WTC11 (cell line): Measurements from ENCODE around the gene PDE1C. TPM values are rescaled to one million over a fixed set of nuclear protein-coding genes. Genes with fewer than 3 reads are reported as not detected.

Experiments used
- ATAC-seq: fragments of 200-7000 bp; cut with Tn5 transposase; 2 replicates; pipeline ENCODE4 v1.10.0; 2021; ENCODE audit warnings: mild to moderate bottlenecking, moderate library complexity
- CTCF ChIA-PET: fragments of 300-600 bp; sonication (Branson Sonifier 250); formaldehyde crosslinking; loops from one replicate; lab custom pipeline; 2021; ENCODE audit warnings: antibody characterized with exemption; lab: Charles Lee
- POLR2A ChIA-PET: fragments of 350-600 bp; sonication (Branson Sonifier 250); formaldehyde crosslinking; loops from one replicate; lab custom pipeline; 2021; ENCODE audit warnings: antibody characterized with exemption; lab: Charles Lee
- DNase-seq: peaks from one replicate; pipeline ENCODE4 v3.0.0; 2021; ENCODE audit warnings: low spot score
- H3K27ac Mint-ChIP-seq: 2 replicates; pipeline ENCODE4 v1.8.0; 2021; ENCODE audit warnings: mixed read lengths
- H3K27me3 Mint-ChIP-seq: 2 replicates; pipeline ENCODE4 v1.8.0; 2021; ENCODE audit warnings: low read depth, mild to moderate bottlenecking, moderate library complexity, mixed read lengths
- H3K36me3 Mint-ChIP-seq: 2 replicates; pipeline ENCODE4 v1.8.0; 2021; ENCODE audit warnings: mixed read lengths
- H3K4me1 Mint-ChIP-seq: 2 replicates; pipeline ENCODE4 v1.8.0; 2022; ENCODE audit warnings: mixed read lengths
- H3K4me3 Mint-ChIP-seq: 2 replicates; pipeline ENCODE4 v1.8.0; 2021; ENCODE audit warnings: mild to moderate bottlenecking, moderate library complexity, mixed read lengths
- H3K9me3 Mint-ChIP-seq: 2 replicates; pipeline ENCODE4 v1.8.0; 2021; ENCODE audit warnings: mixed read lengths
- AR ChIP-seq: fragments of 250-450 bp; sonication (Bioruptor Pico); IDR thresholded peaks from 2 replicates; pipeline ENCODE4 v1.9.0; 2021; ENCODE audit warnings: mild to moderate bottlenecking
- ARID4B ChIP-seq: sonication (generic); formaldehyde crosslinking; IDR thresholded peaks from 2 replicates; pipeline ENCODE4 v1.8.0; 2023; ENCODE audit warnings: missing genetic modification reagents, mild to moderate bottlenecking, borderline replicate concordance
- CREB1 ChIP-seq: sonication (generic); formaldehyde crosslinking; IDR thresholded peaks from 2 replicates; pipeline ENCODE4 v1.8.0; 2023; ENCODE audit warnings: mild to moderate bottlenecking, missing genetic modification reagents
- E2F5 ChIP-seq: sonication (generic); formaldehyde crosslinking; IDR thresholded peaks from 2 replicates; pipeline ENCODE4 v1.8.1; 2022; ENCODE audit warnings: mild to moderate bottlenecking, moderate library complexity, missing genetic modification reagents
- ERG ChIP-seq: fragments of 250-450 bp; sonication (Bioruptor Pico); IDR thresholded peaks from 2 replicates; pipeline ENCODE4 v1.8.0; 2021; ENCODE audit warnings: mild to moderate bottlenecking
- ETV6 ChIP-seq: sonication (generic); formaldehyde crosslinking; IDR thresholded peaks from 2 replicates; pipeline ENCODE4 v1.8.1; 2022; ENCODE audit warnings: mild to moderate bottlenecking, missing genetic modification reagents
- FOXJ3 ChIP-seq: sonication (generic); formaldehyde crosslinking; IDR thresholded peaks from 2 replicates; pipeline ENCODE4 v1.9.0; 2021; ENCODE audit warnings: missing genetic modification reagents, mild to moderate bottlenecking, borderline replicate concordance
- MYBL2 ChIP-seq: sonication (generic); formaldehyde crosslinking; IDR thresholded peaks from 2 replicates; pipeline ENCODE4 v1.8.1; 2023; ENCODE audit warnings: mild to moderate bottlenecking, moderate library complexity, missing genetic modification reagents
- NR2C2 ChIP-seq: sonication (generic); formaldehyde crosslinking; IDR thresholded peaks from 2 replicates; pipeline ENCODE4 v1.8.0; 2022; ENCODE audit warnings: mild to moderate bottlenecking, missing genetic modification reagents
- OVOL2 ChIP-seq: fragments of 250-450 bp; sonication (Bioruptor Pico); IDR thresholded peaks from 2 replicates; pipeline ENCODE4 v1.9.0; 2021; ENCODE audit warnings: mild to moderate bottlenecking, borderline replicate concordance
- SMAD4 ChIP-seq: sonication (generic); formaldehyde crosslinking; IDR thresholded peaks from 2 replicates; pipeline ENCODE4 v1.8.0; 2022; ENCODE audit warnings: mild to moderate bottlenecking, missing genetic modification reagents
- TP53 ChIP-seq: sonication (generic); formaldehyde crosslinking; IDR thresholded peaks from 2 replicates; pipeline ENCODE4 v1.8.1; 2023; ENCODE audit warnings: mild to moderate bottlenecking, missing genetic modification reagents
- ZMAT4 ChIP-seq: fragments of 250-450 bp; sonication (Bioruptor Pico); IDR thresholded peaks from 2 replicates; pipeline ENCODE4 v1.9.0; 2021; ENCODE audit warnings: mild to moderate bottlenecking
- ZNF423 ChIP-seq: fragments of 250-450 bp; sonication (Bioruptor Pico); IDR thresholded peaks from 2 replicates; pipeline ENCODE4 v2.1.2; 2022; ENCODE audit warnings: mild to moderate bottlenecking, moderate library complexity
- total RNA-seq: library from RNA; stranded (reverse); gene quantifications from 3 replicates; pipeline ENCODE4 v1.2.3, GENCODE V29; 2021

The PDE1C gene
- total RNA-seq, 1 experiment from 2014 or later = 0.55 TPM

GRCh38 chr7:32069116-32069650 is 1.0 kb downstream of the PDE1C start:
- CTCF ChIA-PET = interaction anchor here (2.1 kb wide), 1 partner anchor 255 kb away, joined by 8 read pairs; no protein-coding TSS in a partner anchor
- DNase-seq (no peak), ATAC-seq (no peak)
- POLR2A ChIA-PET = no interaction called here
- Mint-ChIP-seq H3K36me3 (no peaks in the 10 kb centered on the region), H3K9me3 (no peaks in the 10 kb centered on the region), H3K27me3 (peaks cover 94% of the 10 kb centered on the region), H3K4me1 (peaks cover 11% of the 10 kb centered on the region), H3K4me3 (peak overlapping the region; percentile 89; the same call in 1 of the 2 replicates), H3K27ac (no peak overlapping the region)
- TF ChIP-seq NR2C2 (CRISPR knock-in tag) = no peak
- TF ChIP-seq ZNF423 (CRISPR knock-in tag) = no peak

- ATAC-seq = no peak
Measured at GRCh38 chr7:32068411-32069101, 1.7 kb downstream of the PDE1C start.

GRCh38 chr7:32066441-32066840 is 3.8 kb downstream of the PDE1C start:
- Mint-ChIP-seq H3K36me3 (no peaks in the 10 kb centered on the region), H3K4me1 (peaks cover 18% of the 10 kb centered on the region), H3K27ac (no peak overlapping the region), H3K9me3 (no peaks in the 10 kb centered on the region), H3K4me3 (no peak overlapping the region), H3K27me3 (peaks cover 92% of the 10 kb centered on the region)
- no peak for TF ChIP-seq ERG
- ChIA-PET POLR2A (no interaction called here), CTCF (no interaction called here)
- DNase-seq (no peak), ATAC-seq (no peak)

More at GRCh38 chr7:32068411-32069101, 1.7 kb downstream of the PDE1C start:
- Mint-ChIP-seq H3K36me3 (no peaks in the 10 kb centered on the region), H3K27me3 (peaks cover 94% of the 10 kb centered on the region), H3K4me1 (peaks cover 14% of the 10 kb centered on the region), H3K9me3 (no peaks in the 10 kb centered on the region), H3K4me3 (no peak overlapping the region), H3K27ac (no peak overlapping the region)
- no peak for TF ChIP-seq MYBL2 (CRISPR knock-in tag)
- no peak for TF ChIP-seq ARID4B
- no peak for TF ChIP-seq E2F5
- POLR2A ChIA-PET = no interaction called here
- CTCF ChIA-PET = no interaction called here
- no peak for DNase-seq

GRCh38 chr7:32063614-32064013 is 6.6 kb downstream of the PDE1C start:
- DNase-seq (no peak), ATAC-seq (no peak)
- no peak overlapping the region for H3K4me3 Mint-ChIP-seq
- H3K9me3 Mint-ChIP-seq = no peaks in the 10 kb centered on the region
- POLR2A ChIA-PET = no interaction called here
- H3K27me3 Mint-ChIP-seq = peaks cover 83% of the 10 kb centered on the region
- CTCF ChIA-PET = interaction anchor here (1.2 to 1.8 kb wide), 3 partner anchors 12 to 319 kb away, joined by 4 to 10 read pairs (median 5); no protein-coding TSS in a partner anchor
- no peak overlapping the region for H3K27ac Mint-ChIP-seq
- peaks cover 32% of the 10 kb centered on the region for H3K4me1 Mint-ChIP-seq
- H3K36me3 Mint-ChIP-seq = no peaks in the 10 kb centered on the region
- TF ChIP-seq OVOL2 (CRISPR knock-in tag) (no peak), SMAD4 (CRISPR knock-in tag) (no peak), FOXJ3 (no peak), ETV6 (no peak), AR (CRISPR knock-in tag) (no peak), TP53 (CRISPR knock-in tag) (no peak), ZMAT4 (CRISPR knock-in tag) (no peak), CREB1 (CRISPR knock-in tag) (no peak)
